Activated CD8-positive, alpha-beta memory T cell treated with anti-CD3 and anti-CD28 coated beads, Interleukin-2, amount 50 U/mL, for 4 hours (primary cell): ENCODE measurements around the gene TLR1.
"Not testable (repeated sequence)": the region's sequence is repeated elsewhere in the genome, so short reads cannot be mapped to it uniquely, and the experiment has no call there.

Experiments
- DNase-seq: peaks from one replicate; pipeline ENCODE4 v3.0.0-alpha.2; 2020

TLR1 gene

DNA sequence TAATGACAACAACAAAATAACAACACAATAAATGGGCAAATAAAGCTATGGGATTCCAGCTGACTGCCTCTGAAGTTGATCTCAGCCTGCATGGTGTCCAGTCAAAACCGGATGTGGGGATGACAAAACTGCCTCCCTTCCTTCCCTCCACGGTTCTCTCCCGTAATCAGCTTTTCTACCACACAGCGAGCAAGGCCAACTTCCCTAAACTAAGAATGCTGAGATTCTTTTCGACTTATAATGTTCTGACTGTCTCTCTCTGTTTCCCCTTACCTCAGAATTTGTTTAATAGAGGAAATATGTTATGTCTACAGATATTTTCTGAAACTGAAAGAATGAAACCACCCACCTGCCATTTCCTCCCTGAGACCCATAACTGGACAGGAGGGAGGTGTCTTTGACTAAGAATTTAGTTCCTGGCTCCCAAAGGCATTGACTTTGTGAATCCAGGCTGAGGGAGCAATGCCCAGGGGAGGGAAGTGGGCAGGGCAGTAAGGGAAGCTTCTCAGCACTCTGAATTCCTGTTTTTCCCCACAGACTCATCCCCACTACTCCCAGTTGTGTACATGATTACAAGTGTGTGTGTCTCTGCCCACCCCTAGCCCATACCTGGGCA is 1.0 kb upstream of the TLR1 start:
- DNase-seq = no peak

- no peak for DNase-seq
Observed at GRCh38 chr4:38803833-38804653, 548 bp downstream of the TLR1 start.

- DNase-seq = no peak
Observed at GRCh38 chr4:38802561-38803355, 1.8 kb downstream of the TLR1 start.

DNA sequence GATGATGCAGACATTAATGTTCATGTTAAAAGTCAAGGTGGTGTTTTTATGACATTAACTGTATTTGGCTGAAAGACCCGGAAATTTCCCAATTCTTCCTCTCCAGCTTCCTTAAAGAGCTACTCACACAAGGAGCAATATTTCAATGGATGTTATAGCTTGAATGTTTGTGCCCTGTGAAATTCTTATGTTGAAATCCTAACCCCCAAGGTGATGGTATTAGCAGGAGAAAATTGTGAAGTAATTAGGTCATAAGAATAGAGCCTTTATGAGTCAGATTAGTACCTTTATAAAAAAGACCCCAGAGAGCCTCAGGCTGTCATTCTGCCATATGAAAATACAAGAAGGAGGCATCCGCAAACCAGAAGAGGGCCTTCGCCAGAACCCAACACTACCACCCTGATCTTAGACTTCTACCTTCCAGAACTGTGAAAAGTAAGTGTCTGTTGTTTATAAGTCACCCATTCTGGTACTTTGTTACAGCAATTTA is 3.6 kb downstream of the TLR1 start:
- no peak for DNase-seq

DNA sequence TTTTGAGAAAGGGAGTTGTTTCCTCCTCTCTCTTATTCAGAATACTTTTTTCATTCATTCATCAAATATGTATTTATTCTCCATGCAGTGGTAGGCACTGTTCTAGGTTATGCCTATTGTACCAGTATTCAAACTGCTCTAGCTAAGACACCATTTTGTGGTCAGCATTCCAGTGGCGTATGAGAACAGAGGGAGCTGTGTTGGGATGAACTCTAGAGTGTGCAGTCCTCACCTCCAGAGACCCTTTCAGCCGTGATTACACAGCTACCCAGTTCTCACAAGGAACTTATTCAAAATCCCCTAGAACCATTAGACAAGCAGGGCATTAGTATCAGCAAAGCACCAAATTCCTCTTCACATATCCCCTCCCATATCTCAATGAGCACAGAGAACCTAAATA is 4.2 kb downstream of the TLR1 start:
- DNase-seq = no peak

DNA sequence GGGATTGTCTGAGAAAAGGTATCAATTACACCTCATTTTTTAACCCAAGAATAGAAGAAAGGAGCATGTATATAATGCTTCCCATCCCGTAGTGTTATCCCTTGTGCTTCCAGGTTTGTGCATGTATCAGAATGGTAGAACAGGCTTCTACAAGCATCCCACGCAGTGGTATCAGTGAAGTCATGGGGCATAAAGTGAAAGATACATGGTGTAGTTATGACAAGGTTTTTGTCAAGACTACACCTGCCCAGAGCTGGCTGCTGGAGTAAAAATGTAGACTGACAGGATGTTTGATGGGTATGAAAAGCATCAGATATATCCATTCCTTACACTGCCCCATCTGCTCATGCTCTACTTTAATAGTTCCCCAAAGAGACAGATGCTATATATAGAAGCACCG is 9.5 kb downstream of the TLR1 start:
- no peak for DNase-seq

GRCh38 chr4:38794051-38794450 is 10.5 kb downstream of the TLR1 start:
- no peak for DNase-seq

- no peak for DNase-seq
Observed at GRCh38 chr4:38791010-38791409, 13.6 kb downstream of the TLR1 start.

DNA sequence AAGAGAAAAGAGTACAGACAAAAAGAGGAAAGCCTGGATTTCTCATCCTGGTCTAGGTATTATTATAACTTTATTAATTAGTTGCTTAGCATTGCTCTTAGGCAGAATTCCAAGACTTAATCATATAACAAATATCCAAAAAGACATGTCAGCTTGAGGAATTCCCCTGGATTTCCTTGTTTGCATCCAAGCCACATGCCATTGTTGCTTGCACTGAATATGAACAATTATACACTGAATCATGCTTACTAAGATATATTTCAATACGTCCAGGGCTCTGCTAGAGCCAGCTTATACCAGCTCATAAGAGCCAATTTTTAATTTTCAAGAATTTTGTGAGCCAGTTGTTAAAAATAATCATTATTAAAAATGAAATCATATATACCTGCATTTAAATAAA is 16.3 kb downstream of the TLR1 start:
- DNase-seq = no peak

- DNase-seq = no peak
Observed at GRCh38 chr4:38787693-38788092, 16.9 kb downstream of the TLR1 start.

DNA sequence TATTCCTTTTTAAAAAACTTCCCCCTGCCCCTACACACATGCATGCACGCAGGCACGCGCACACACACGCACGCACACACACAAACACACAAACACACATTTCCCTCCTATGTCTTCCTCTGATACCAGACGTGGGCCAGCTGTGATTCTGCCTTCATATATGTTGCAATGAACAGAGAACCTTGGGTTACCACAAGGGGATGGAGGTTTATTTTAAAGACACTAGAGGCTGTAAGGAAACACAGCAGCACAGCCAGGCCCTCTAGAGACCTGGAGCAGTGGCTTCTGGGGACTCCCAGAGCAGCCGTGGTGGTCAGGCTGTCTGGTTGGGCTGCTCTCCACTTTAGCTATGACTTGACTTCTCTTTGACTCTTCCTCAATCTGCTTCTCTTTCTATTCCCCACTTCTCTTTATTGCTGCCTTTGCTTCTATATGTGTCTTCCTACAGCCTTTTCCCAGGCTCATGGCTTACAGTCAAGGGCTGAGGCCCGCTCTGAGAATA is 18.6 kb downstream of the TLR1 start:
- DNase-seq = no peak

DNA sequence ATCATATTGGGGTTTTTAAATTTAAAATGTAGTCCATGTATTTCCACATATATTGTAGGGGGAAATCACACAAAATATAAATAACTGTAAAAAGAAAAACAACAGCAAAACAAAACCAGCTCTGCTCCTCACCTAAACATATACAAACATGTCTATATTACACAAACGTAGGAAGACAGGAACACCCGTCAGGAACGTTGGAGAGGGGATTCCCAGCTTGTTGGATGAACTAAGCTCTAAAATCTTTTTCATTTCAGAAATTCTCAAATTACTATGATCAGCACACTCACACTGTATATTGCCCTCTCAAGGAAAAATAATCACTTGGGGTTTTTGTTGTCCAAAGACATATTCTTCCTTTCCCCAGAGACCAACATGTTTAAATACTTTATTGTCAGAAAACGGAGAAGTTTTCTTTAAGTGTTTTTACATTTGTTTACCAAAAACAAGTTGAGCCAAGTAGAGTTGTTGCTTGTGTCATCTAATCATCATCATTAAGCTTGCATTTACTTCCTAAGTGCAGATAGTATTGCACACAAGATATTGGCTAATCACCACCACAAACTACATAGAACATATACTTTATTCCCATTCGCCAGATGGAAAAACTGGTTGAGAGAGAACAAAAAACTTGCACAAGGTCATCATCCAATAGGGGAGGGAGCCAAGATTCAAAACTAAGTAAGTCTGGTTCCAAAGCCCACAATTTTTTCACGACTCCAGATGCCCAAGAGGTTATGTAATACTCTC is 19.4 kb downstream of the TLR1 start:
- no peak for DNase-seq

DNA sequence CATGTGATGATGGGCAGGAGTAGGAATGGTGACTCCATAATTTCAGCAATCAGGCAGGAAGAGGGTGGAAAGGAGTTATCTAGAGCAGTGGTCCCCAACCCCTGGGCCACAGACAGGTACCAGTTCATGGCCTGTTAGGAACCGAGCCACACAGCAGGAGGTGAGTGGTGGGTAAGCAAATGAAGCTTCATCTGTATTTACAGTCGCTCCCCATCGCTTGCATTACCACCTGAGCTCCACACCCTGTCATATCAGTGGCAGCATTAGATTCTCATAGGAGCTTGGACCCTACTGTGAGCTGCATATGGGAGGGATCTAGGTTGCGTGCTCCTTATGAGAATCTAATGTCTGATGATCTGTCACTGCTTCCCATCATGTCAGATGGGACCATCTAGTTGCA is 20.4 kb downstream of the TLR1 start:
- DNase-seq = no peak

DNA sequence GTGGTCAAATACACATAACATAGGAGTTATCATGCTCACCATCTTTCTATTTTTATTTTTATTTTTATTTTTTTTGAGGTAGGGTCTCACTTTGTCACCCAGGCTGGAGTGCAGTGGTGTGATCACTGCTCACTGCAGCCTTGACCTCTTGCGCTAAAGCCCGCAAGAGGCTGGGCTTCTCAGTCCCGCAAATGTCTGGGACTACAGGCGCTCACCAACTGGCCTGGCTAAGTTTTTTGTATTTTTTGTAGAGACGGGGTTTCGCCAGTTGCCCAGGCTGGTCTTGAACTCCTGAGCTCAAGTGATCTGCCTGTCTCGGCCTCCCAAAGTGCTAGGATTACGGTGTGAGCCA is 21.5 kb downstream of the TLR1 start:
- no peak for DNase-seq

- peak; percentile 30 for DNase-seq
Observed at GRCh38 chr4:38782452-38783108, 22.0 kb downstream of the TLR1 start, which contains the start of gene TLR10. TLR10 (minus strand) TSS chr4:38782990; CDS start chr4:38775590, 7,400 bp downstream.

- DNase-seq = no peak
Observed at GRCh38 chr4:38781854-38782261, 22.7 kb downstream of the TLR1 start.

GRCh38 chr4:38780833-38781484 is 23.6 kb downstream of the TLR1 start:
- no peak for DNase-seq

DNA sequence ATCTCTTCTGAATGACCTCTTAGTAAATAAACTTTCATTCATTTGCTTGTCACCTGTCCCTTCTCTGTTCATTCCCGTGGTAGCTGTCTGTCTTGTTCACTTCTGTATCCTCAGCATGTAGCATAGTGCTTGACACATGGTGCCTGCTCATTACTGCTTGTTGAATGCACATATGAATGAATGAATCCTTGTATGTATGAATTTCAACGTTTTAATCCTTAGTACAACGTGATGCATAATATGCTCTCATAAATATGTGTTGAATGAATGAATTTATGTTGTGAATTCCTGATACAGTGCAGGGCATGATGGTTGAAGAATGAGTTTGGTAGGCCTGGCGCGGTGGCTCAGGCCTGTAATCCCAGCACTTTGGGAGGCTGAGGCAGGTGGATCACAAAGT is 24.8 kb downstream of the TLR1 start:
- no peak for DNase-seq

GRCh38 chr4:38777925-38778324 is 26.7 kb downstream of the TLR1 start:
- not testable (repeated sequence) for DNase-seq

- no peak for DNase-seq
Observed at GRCh38 chr4:38775326-38775725, 29.3 kb downstream of the TLR1 start.

GRCh38 chr4:38774181-38774955 is 30.2 kb downstream of the TLR1 start:
- no peak for DNase-seq
